SK-N-SH (cell line): ENCODE data around the gene SIRT3. TPM values are rescaled to one million over a fixed set of nuclear protein-coding genes. Genes with fewer than 3 reads are reported as not detected.

Experiments used
- CTCF ChIA-PET: fragments of 300-600, 350-600 bp; formaldehyde crosslinking; extraction: SDS; loops from one replicate; lab custom pipeline; 2021; lab: Yijun Ruan, JAX
- POLR2A ChIA-PET: fragments of 350-600 bp; sonication (Branson Sonifier 250); formaldehyde crosslinking; extraction: SDS; loops from one replicate; lab custom pipeline; 2020; ENCODE audit warnings: antibody characterized with exemption, inconsistent platforms; lab: Yijun Ruan, JAX
- DNase-seq: peaks from one replicate; pipeline ENCODE4 v3.0.0; 2012
- H2AFZ ChIP-seq: fragments of 200-600 bp; sonication (generic); 2 replicates; pipeline ENCODE4 v1.8.1; 2016; ENCODE audit warnings: antibody characterized with exemption, mild to moderate bottlenecking, low read depth
- H3F3A ChIP-seq: fragments of 200-600 bp; sonication (generic); replicated peaks from 2 replicates; pipeline ENCODE3; 2016; ENCODE audit warnings: antibody characterized with exemption, mild to moderate bottlenecking; ENCODE audit not compliant: insufficient read depth
- H3K27ac ChIP-seq, 2 experiments: fragments of 200-500 bp in 1 of 2; fragments of 200-600 bp in 1 of 2; sonication (Bioruptor generic) in 1 of 2; sonication (generic), shearing (Covaris generic) in 1 of 2; 2 replicates each; pipeline versions ENCODE4 v1.5.1 to v1.6.1; 2014 to 2016; ENCODE audit warnings: low read depth in 2 of 2, inconsistent platforms in 1 of 2, low read length in 1 of 2, mild to moderate bottlenecking in 1 of 2, mixed read lengths in 1 of 2
- H3K27me3 ChIP-seq: fragments of 200-600 bp; sonication (generic), shearing (Covaris generic); 2 replicates; pipeline ENCODE4 v1.6.1; 2016; ENCODE audit warnings: mixed run types; ENCODE audit not compliant: insufficient read depth
- H3K36me3 ChIP-seq, 2 experiments: fragments of 200-500 bp in 1 of 2; fragments of 200-600 bp in 1 of 2; sonication (Bioruptor generic) in 1 of 2; sonication (generic) in 1 of 2; replicated peaks in 1 of 2; 2 replicates each; pipeline versions ENCODE3 to v1.5.1; 2014 to 2016; ENCODE audit warnings: low read length in 1 of 2, mild to moderate bottlenecking in 1 of 2; ENCODE audit not compliant: insufficient read depth in 2 of 2, control insufficient read depth in 1 of 2
- H3K4me1 ChIP-seq, 2 experiments: fragments of 200-500 bp in 1 of 2; fragments of 200-600 bp in 1 of 2; sonication (Bioruptor generic) in 1 of 2; sonication (generic), shearing (Covaris generic) in 1 of 2; 2 replicates each; pipeline versions ENCODE4 v1.5.1 to v1.6.1; 2014 to 2016; ENCODE audit warnings: low read depth in 1 of 2, low read length in 1 of 2, mixed run types in 1 of 2; ENCODE audit not compliant: insufficient read depth in 2 of 2, control insufficient read depth in 1 of 2
- H3K4me2 ChIP-seq: fragments of 200-600 bp; sonication (generic), shearing (Covaris generic); 2 replicates; pipeline ENCODE4 v1.6.1; 2017; ENCODE audit warnings: mixed run types
- H3K4me3 ChIP-seq, 2 experiments: fragments of 200-500 bp in 1 of 2; fragments of 200-600 bp in 1 of 2; sonication (Bioruptor generic) in 1 of 2; sonication (generic), shearing (Covaris generic) in 1 of 2; 2 replicates each; pipeline versions ENCODE4 v1.5.1 to v1.8.1; 2014 to 2016; ENCODE audit warnings: low read depth in 2 of 2, inconsistent platforms in 1 of 2, low read length in 1 of 2, mild to moderate bottlenecking in 1 of 2, mixed read lengths in 1 of 2, moderate library complexity in 1 of 2
- H3K79me2 ChIP-seq: fragments of 200-600 bp; sonication (generic); 2 replicates; pipeline ENCODE4 v1.8.1; 2017; ENCODE audit warnings: mild to moderate bottlenecking; ENCODE audit not compliant: insufficient read depth
- H3K9ac ChIP-seq: fragments of 200-600 bp; sonication (generic); 2 replicates; pipeline ENCODE4 v1.6.1; 2017; ENCODE audit warnings: mixed run types
- H3K9me2 ChIP-seq: fragments of 200-600 bp; sonication (generic); 2 replicates; pipeline ENCODE4 v1.6.1; 2017; ENCODE audit warnings: mixed run types
- H3K9me3 ChIP-seq: fragments of 200-600 bp; sonication (generic); 2 replicates; pipeline ENCODE4 v1.6.1; 2017; ENCODE audit warnings: mixed run types, mild to moderate bottlenecking, moderate library complexity
- H4K20me1 ChIP-seq: fragments of 200-600 bp; sonication (generic); 2 replicates; pipeline ENCODE4 v1.6.1; 2017; ENCODE audit warnings: mild to moderate bottlenecking, mixed run types; ENCODE audit not compliant: insufficient read depth
- CHD2 ChIP-seq: fragments of 150-350 bp; IDR thresholded peaks from 2 replicates; pipeline ENCODE4 v1.6.1; 2018; ENCODE audit warnings: low read length; ENCODE audit not compliant: partially characterized antibody
- CTCF ChIP-seq: fragments of 200-600 bp; sonication (generic); IDR thresholded peaks from 2 replicates; pipeline ENCODE4 v1.6.1; 2017; ENCODE audit warnings: antibody characterized with exemption, mild to moderate bottlenecking, moderate library complexity
- ELF1 ChIP-seq: IDR thresholded peaks from 2 replicates; pipeline ENCODE4 v1.4.0; 2012
- FOXJ3 ChIP-seq: sonication (generic); formaldehyde crosslinking; IDR thresholded peaks from 2 replicates; pipeline ENCODE4 v1.5.1; 2020; ENCODE audit warnings: mild to moderate bottlenecking, missing genetic modification reagents
- GABPA ChIP-seq: IDR thresholded peaks from 2 replicates; pipeline ENCODE4 v1.4.0; 2012; ENCODE audit warnings: low read depth, mild to moderate bottlenecking
- GATA2 ChIP-seq: sonication (generic); formaldehyde crosslinking; IDR thresholded peaks from 2 replicates; pipeline ENCODE4 v1.5.0; 2020; ENCODE audit warnings: mild to moderate bottlenecking, missing genetic modification reagents
- MAX ChIP-seq: IDR thresholded peaks from 2 replicates; pipeline ENCODE4 v1.4.0; 2012; ENCODE audit warnings: low read depth
- MEF2A ChIP-seq: IDR thresholded peaks from 2 replicates; pipeline ENCODE4 v1.4.0; 2012; ENCODE audit warnings: low read depth, borderline replicate concordance
- NRF1 ChIP-seq: IDR thresholded peaks from 2 replicates; pipeline ENCODE4 v1.6.1; 2012; ENCODE audit warnings: low read depth, mild to moderate bottlenecking, low read length
- PBX3 ChIP-seq: IDR thresholded peaks from 2 replicates; pipeline ENCODE4; 2012
- POLR2AphosphoS5 ChIP-seq: IDR thresholded peaks from 2 replicates; pipeline ENCODE4 v1.6.1; 2012; ENCODE audit warnings: low read depth, low read length
- RCOR1 ChIP-seq: fragments of 150-350 bp; IDR thresholded peaks from 2 replicates; pipeline ENCODE4 v1.6.1; 2017; ENCODE audit warnings: antibody characterized with exemption, low read length
- RFX5 ChIP-seq: IDR thresholded peaks from 2 replicates; pipeline ENCODE4 v1.6.1; 2012; ENCODE audit warnings: mild to moderate bottlenecking, improper control_type of control experiment, low read length
- RXRA ChIP-seq: IDR thresholded peaks from 2 replicates; pipeline ENCODE4 v1.4.0; 2012; ENCODE audit warnings: low read depth, mild to moderate bottlenecking, borderline replicate concordance
- SMC3 ChIP-seq: IDR thresholded peaks from 2 replicates; pipeline ENCODE4 v1.6.1; 2012; ENCODE audit warnings: low read depth, low read length, improper control_type of control experiment
- TAF1 ChIP-seq: IDR thresholded peaks from 2 replicates; pipeline ENCODE4 v1.6.1; 2012; ENCODE audit warnings: low read depth, mild to moderate bottlenecking, low read length, moderate library complexity, borderline replicate concordance
- TCF12 ChIP-seq: IDR thresholded peaks from 2 replicates; pipeline ENCODE4 v1.4.0; 2012
- YY1 ChIP-seq: IDR thresholded peaks from 2 replicates; pipeline ENCODE4 v1.4.0; 2012; ENCODE audit warnings: low read depth, mild to moderate bottlenecking
- WGBS: methylation state at CpG from one replicate; pipeline ENCODE4 v1.1.6; 2017; ENCODE audit warnings: low lambda C conversion rate; 5-methylcytosine and 5-hydroxymethylcytosine counted together
- polyA plus RNA-seq, 3 experiments: library from polyadenylated mRNA; depleted of rRNA; stranded (reverse); fragments of >200 nt; gene quantifications; 2 replicates each; pipeline ENCODE4 v1.2.3, GENCODE V29; 2012
- TF ChIP-seq, protein P1 (sequence below): IDR thresholded peaks from 2 replicates; pipeline ENCODE4 v1.6.1; 2012; ENCODE audit warnings: mild to moderate bottlenecking, low read depth, low read length, moderate library complexity

Gene SIRT3
- polyA plus RNA-seq, 1 of the 3 experiments (the other 2 are of a cell fraction), result 34.4 TPM

- H2AFZ ChIP-seq, result no peak overlapping the region
- WGBS, result 94% methylated on average over 3 of the region's 3 CpGs
- POLR2A ChIA-PET, result no interaction called here
- no peak overlapping the region for H3K4me3 ChIP-seq
- no peak overlapping the region for H3K4me2 ChIP-seq
- peaks cover 15% of the 10 kb centered on the region for H3F3A ChIP-seq
- no peak overlapping the region for H3K27ac ChIP-seq
- H3K4me1 ChIP-seq, result no peaks in the 10 kb centered on the region
- no peaks in the 10 kb centered on the region for H3K9me2 ChIP-seq
- H4K20me1 ChIP-seq, result 0 out of 2 replicates have a peak, but pooled peaks cover 2% of the 10 kb centered on the region
- DNase-seq, result no peak
- peaks cover 16 to 37% of the 10 kb centered on the region in 2 experiments for H3K36me3 ChIP-seq
- H3K27me3 ChIP-seq, result no peaks in the 10 kb centered on the region
- CTCF ChIA-PET, result interaction anchor here (1.4 kb wide), 1 partner anchor 147 kb away, joined by 3 read pairs; no protein-coding TSS in a partner anchor
- no peaks in the 10 kb centered on the region for H3K9me3 ChIP-seq
- no peaks in the 10 kb centered on the region; the same call in 1 of the 2 replicates for H3K79me2 ChIP-seq
- no peak for TF ChIP-seq GATA2
- no peak for TF ChIP-seq RCOR1
- no peak for TF ChIP-seq GABPA
- TF ChIP-seq POLR2AphosphoS5, result no peak
- no peak for TF ChIP-seq TAF1
- no peak for TF ChIP-seq RXRA
- TF ChIP-seq YY1, result no peak
- no peak for TF ChIP-seq RFX5
- TF ChIP-seq NRF1, result no peak
- no peak for TF ChIP-seq CHD2
- TF ChIP-seq, protein P1, sequence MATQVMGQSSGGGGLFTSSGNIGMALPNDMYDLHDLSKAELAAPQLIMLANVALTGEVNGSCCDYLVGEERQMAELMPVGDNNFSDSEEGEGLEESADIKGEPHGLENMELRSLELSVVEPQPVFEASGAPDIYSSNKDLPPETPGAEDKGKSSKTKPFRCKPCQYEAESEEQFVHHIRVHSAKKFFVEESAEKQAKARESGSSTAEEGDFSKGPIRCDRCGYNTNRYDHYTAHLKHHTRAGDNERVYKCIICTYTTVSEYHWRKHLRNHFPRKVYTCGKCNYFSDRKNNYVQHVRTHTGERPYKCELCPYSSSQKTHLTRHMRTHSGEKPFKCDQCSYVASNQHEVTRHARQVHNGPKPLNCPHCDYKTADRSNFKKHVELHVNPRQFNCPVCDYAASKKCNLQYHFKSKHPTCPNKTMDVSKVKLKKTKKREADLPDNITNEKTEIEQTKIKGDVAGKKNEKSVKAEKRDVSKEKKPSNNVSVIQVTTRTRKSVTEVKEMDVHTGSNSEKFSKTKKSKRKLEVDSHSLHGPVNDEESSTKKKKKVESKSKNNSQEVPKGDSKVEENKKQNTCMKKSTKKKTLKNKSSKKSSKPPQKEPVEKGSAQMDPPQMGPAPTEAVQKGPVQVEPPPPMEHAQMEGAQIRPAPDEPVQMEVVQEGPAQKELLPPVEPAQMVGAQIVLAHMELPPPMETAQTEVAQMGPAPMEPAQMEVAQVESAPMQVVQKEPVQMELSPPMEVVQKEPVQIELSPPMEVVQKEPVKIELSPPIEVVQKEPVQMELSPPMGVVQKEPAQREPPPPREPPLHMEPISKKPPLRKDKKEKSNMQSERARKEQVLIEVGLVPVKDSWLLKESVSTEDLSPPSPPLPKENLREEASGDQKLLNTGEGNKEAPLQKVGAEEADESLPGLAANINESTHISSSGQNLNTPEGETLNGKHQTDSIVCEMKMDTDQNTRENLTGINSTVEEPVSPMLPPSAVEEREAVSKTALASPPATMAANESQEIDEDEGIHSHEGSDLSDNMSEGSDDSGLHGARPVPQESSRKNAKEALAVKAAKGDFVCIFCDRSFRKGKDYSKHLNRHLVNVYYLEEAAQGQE, result no peak
- no peak for TF ChIP-seq ELF1
- no peak overlapping the region for H3K9ac ChIP-seq
Observed at GRCh38 chr11:217704-218103, 18.4 kb downstream of the SIRT3 start.

DNA sequence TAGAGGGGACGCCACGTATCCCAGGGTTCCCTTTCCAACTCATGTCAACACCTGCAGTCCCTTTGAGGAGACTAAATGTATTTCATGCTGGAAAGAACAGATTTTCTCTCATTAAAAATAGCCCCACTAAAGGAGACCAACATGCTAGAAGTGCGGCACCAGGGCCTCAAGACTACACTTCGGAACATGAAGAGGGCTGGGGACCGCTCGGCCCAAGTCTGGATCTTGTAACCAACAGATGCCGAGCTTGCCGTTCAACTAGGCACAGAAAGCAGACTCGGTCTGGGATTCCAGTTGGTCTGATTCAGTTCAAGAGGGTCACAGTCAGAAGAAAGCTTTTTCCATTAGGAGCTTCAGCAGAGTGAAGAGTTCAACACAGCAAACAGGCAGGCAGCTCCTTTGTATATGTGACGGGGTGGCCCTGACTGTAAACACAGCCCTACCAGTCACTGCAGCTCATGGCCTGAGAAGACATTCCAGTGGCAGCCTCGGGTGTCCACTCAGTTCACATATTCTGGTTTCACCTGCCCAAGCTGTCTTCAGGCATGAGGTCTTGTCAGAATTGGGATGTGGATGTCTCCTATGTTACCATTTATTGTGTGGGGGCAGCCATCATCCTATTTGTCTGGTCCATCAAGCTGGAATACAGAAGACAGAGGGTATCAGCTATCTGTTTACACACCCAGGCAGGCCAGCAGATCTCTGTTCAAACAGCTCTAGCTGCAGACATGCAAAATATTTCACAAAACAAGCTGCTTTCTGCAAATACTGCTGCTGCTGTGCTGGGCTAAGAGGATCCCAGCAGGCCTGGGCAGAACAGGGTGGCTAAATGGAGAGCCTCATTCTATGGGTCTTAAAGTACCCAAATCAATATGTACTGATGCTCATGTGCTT lies 19.8 kb downstream of the SIRT3 start:
- no peak overlapping the region for H3K4me3 ChIP-seq
- H3K79me2 ChIP-seq, result peaks cover 12% of the 10 kb centered on the region; the same call in 1 of the 2 replicates
- no peak overlapping the region for H2AFZ ChIP-seq
- H3K36me3 ChIP-seq, result peaks cover 24 to 47% of the 10 kb centered on the region in 2 experiments
- no peak overlapping the region for H3K9ac ChIP-seq
- peaks cover 8% of the 10 kb centered on the region; the same call in 1 of the 2 replicates for H4K20me1 ChIP-seq
- no peaks in the 10 kb centered on the region for H3K27me3 ChIP-seq
- no peaks in the 10 kb centered on the region for H3K9me3 ChIP-seq
- no peak overlapping the region for H3K4me2 ChIP-seq
- CTCF ChIA-PET, result interaction anchor here (1.4 to 1.5 kb wide), 2 partner anchors 34 to 148 kb away, joined by 3 to 4 read pairs; no protein-coding TSS in a partner anchor
- H3K9me2 ChIP-seq, result no peaks in the 10 kb centered on the region
- no peak overlapping the region; a peak in 1 of 4 replicates for H3K27ac ChIP-seq
- no peak for DNase-seq
- POLR2A ChIA-PET, result interaction anchor here (1.2 kb wide), 1 partner anchor 9 kb away, joined by 4 read pairs; the partner anchor contains the start of genes BET1L and RIC8A
- peaks cover 18% of the 10 kb centered on the region for H3F3A ChIP-seq
- H3K4me1 ChIP-seq, result no peaks in the 10 kb centered on the region; a peak in 1 of 4 replicates
- 88% methylated on average over 10 of the region's 11 CpGs for WGBS
- TF ChIP-seq RFX5, result no peak
- no peak for TF ChIP-seq MEF2A
- TF ChIP-seq PBX3, result no peak
- no peak for TF ChIP-seq ELF1
- no peak for TF ChIP-seq FOXJ3 (CRISPR knock-in tag)
- no peak for TF ChIP-seq MAX
- no peak for TF ChIP-seq CTCF
- TF ChIP-seq NRF1, result no peak
- no peak for TF ChIP-seq SMC3
- TF ChIP-seq TCF12, result no peak
